ENCODE results near the gene SLCO1B3.

The SLCO1B3 gene

DNA sequence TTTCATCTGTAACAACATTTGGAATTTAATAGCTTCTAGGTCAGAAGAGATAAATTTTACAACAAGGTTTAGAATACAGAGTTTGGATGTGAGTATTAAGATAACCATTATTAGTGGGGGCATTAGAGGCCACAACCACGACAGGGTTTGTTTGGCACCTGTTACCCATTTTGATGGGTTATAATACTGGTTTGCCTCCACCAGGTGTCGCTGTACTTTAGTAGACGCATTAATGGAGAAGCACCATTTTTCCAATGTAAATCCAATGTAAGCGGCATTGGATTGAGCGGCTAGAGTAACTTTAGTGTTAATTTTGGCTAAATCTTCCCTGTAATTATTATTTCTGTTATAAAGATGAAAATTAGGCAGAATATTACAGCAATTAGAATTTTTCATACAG lies 136.2 kb downstream of the SLCO1B3 start:
- H3K4me3 ChIP-seq (replicated peaks; ENCODE audit: low read depth, low read length) = no peak overlapping the region
- DNase-seq (ENCODE audit: low read depth) = peak; percentile 10

DNA sequence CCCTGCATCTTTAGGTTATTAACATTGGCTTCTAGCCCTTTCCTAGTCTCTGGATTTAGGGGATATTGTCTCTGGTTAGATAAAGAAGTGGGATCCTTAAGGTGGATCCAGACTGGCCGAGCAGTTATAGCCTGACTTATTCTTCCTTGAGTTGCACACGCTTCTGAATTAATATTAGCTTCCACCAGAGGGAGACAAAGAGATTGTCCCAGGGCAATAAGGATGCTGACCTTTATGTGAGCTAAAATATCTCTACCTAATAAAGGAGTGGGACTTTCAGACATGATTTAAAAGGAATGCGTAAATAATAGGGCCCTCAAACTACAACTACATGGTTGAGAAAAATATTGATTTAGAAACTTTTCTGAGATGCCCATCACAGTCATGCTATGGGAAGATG lies 139.7 kb downstream of the SLCO1B3 start:
- DNase-seq (ENCODE audit: low read depth) = peak; percentile 37
- TF ChIP-seq, protein P1, sequence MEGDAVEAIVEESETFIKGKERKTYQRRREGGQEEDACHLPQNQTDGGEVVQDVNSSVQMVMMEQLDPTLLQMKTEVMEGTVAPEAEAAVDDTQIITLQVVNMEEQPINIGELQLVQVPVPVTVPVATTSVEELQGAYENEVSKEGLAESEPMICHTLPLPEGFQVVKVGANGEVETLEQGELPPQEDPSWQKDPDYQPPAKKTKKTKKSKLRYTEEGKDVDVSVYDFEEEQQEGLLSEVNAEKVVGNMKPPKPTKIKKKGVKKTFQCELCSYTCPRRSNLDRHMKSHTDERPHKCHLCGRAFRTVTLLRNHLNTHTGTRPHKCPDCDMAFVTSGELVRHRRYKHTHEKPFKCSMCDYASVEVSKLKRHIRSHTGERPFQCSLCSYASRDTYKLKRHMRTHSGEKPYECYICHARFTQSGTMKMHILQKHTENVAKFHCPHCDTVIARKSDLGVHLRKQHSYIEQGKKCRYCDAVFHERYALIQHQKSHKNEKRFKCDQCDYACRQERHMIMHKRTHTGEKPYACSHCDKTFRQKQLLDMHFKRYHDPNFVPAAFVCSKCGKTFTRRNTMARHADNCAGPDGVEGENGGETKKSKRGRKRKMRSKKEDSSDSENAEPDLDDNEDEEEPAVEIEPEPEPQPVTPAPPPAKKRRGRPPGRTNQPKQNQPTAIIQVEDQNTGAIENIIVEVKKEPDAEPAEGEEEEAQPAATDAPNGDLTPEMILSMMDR (IDR thresholded peaks at IDR 0.05; ENCODE audit: low read length, missing control alignments) = peak; percentile 45
- no peak overlapping the region for H3K4me3 ChIP-seq (replicated peaks; ENCODE audit: low read depth, low read length)

More for the DNA sequence above, 136.2 kb downstream of the SLCO1B3 start:
- TF ChIP-seq, protein P1 (IDR thresholded peaks at IDR 0.05; ENCODE audit: low read length, missing control alignments) = peak; percentile 39

DNA sequence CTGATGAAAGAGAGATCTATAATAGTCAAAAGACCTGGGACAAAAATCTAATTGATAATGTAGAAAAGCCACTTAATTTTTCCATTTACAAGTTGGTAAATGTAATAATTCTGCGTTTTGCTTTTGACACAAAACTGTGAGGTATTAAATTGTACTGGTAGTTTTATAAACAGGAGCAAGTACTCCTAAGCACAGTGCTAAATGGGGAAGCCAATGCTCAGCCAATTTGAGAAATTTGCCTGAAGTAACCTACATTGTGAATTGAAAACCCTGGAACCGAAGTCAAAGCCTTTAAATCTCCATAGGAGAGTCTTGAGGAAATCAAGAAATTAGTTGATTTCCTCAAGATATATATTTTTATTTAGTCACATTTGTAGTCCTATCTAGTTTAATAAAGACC lies 152.8 kb downstream of the SLCO1B3 start:
- TF ChIP-seq, protein P1 (IDR thresholded peaks at IDR 0.05; ENCODE audit: low read length, missing control alignments) = no peak
- no peak for DNase-seq (ENCODE audit: low read depth)
- H3K4me3 ChIP-seq (replicated peaks; ENCODE audit: low read depth, low read length) = no peak overlapping the region

DNA sequence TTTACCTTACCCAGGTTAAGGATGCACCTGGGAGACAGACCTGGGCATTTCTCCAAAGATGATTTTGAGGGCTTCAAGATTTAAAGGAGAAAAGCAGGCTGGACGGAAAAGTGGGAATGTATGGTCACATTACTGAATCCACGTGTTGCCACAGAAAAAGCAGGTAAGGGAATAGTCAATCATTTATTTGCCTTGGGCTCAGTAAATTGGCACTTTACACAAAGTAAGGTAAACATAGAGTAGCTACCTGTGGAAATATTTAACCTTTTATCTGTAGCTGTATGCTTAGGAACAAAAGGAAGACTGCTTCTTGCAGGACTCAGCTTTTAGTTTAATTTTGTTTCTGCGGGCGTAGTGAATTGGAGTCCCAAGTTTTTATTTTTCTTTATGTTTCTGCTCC lies 153.3 kb downstream of the SLCO1B3 start:
- DNase-seq (ENCODE audit: low read depth) = no peak
- TF ChIP-seq, protein P1 (IDR thresholded peaks at IDR 0.05; ENCODE audit: low read length, missing control alignments) = no peak
- H3K4me3 ChIP-seq (replicated peaks; ENCODE audit: low read depth, low read length) = no peak overlapping the region

Measured in fibroblast of pulmonary artery (primary cell).